IMR-90 (cell line): ENCODE data around the gene CEP68. TPM values are rescaled to one million over a fixed set of nuclear protein-coding genes. Genes with fewer than 3 reads are reported as not detected.

Experiments used
- ATAC-seq: fragments of 200-7000 bp; cut with Tn5 transposase; 2 replicates; pipeline ENCODE4 v1.9.1; 2020; ENCODE audit warnings: low read depth, mild to moderate bottlenecking, moderate library complexity
- BruUV-seq: library from RNA; stranded (reverse); fragments of 400-500 nt; replicated peaks from 2 replicates; lab custom pipeline; 2021; lab: Mats Ljungman, UMichigan
- CTCF ChIA-PET: fragments of 300-600 bp; formaldehyde crosslinking; extraction: SDS; loops from one replicate; lab custom pipeline; 2021; ENCODE audit warnings: antibody characterized with exemption; lab: Yijun Ruan, JAX
- POLR2A ChIA-PET: fragments of 300-600 bp; sonication (Branson Sonifier 250); formaldehyde crosslinking; loops from one replicate; lab custom pipeline; 2022; ENCODE audit warnings: antibody characterized with exemption; ENCODE audit not compliant: unreplicated experiment; lab: Charles Lee
- DNase-seq: peaks from one replicate; pipeline ENCODE4 v3.0.0; 2013
- H2AFZ ChIP-seq: replicated peaks from 2 replicates; pipeline ENCODE3; 2013; ENCODE audit warnings: low read length, mild to moderate bottlenecking; ENCODE audit not compliant: poor library complexity
- H2AK5ac ChIP-seq: 2 replicates; pipeline ENCODE4 v1.6.1; 2013; ENCODE audit warnings: low read depth, low read length, inconsistent platforms
- H2AK9ac ChIP-seq: replicated peaks from 2 replicates; pipeline ENCODE3; 2013; ENCODE audit warnings: mild to moderate bottlenecking, low read depth, low read length, moderate library complexity; ENCODE audit not compliant: poor library complexity
- H2BK120ac ChIP-seq: 2 replicates; pipeline ENCODE4 v1.6.1; 2013; ENCODE audit warnings: low read depth, low read length, inconsistent platforms
- H2BK15ac ChIP-seq: 3 replicates; pipeline ENCODE4 v1.6.1; 2013; ENCODE audit warnings: low read depth, low read length, inconsistent platforms
- H2BK20ac ChIP-seq: 2 replicates; pipeline ENCODE4 v1.6.1; 2013; ENCODE audit warnings: low read depth, mild to moderate bottlenecking, inconsistent platforms, low read length, moderate library complexity
- H2BK5ac ChIP-seq: 2 replicates; pipeline ENCODE4 v1.6.1; 2013; ENCODE audit warnings: mild to moderate bottlenecking, low read depth, low read length, inconsistent platforms; ENCODE audit not compliant: poor library complexity, severe bottlenecking
- H3K14ac ChIP-seq: replicated peaks from 2 replicates; pipeline ENCODE4 v1.6.1; 2013; ENCODE audit warnings: low read depth, low read length, inconsistent platforms
- H3K18ac ChIP-seq: 2 replicates; pipeline ENCODE4 v1.6.1; 2013; ENCODE audit warnings: low read depth, low read length, control low read depth
- H3K23ac ChIP-seq: 2 replicates; pipeline ENCODE4 v1.6.1; 2013; ENCODE audit warnings: low read depth, low read length, inconsistent platforms
- H3K27ac ChIP-seq: 2 replicates; pipeline ENCODE4 v1.5.1; 2013; ENCODE audit warnings: mild to moderate bottlenecking, control low read depth, low read length; ENCODE audit not compliant: insufficient read depth
- H3K27me3 ChIP-seq: 2 replicates; pipeline ENCODE4 v1.6.1; 2013; ENCODE audit warnings: low read length; ENCODE audit not compliant: control insufficient read depth, insufficient read depth
- H3K36me3 ChIP-seq: 2 replicates; pipeline ENCODE4 v1.6.1; 2013; ENCODE audit warnings: low read length, mixed read lengths; ENCODE audit not compliant: control insufficient read depth, insufficient read depth
- H3K4ac ChIP-seq: 2 replicates; pipeline ENCODE4 v1.6.1; 2013; ENCODE audit warnings: low read depth, low read length, inconsistent platforms
- H3K4me1 ChIP-seq: 2 replicates; pipeline ENCODE4 v1.6.1; 2013; ENCODE audit warnings: low read length, mixed read lengths; ENCODE audit not compliant: control insufficient read depth, insufficient read depth
- H3K4me2 ChIP-seq: 2 replicates; pipeline ENCODE4 v1.6.1; 2013; ENCODE audit warnings: low read depth, mild to moderate bottlenecking, control low read depth, low read length, moderate library complexity
- H3K4me3 ChIP-seq: 2 replicates; pipeline ENCODE4 v1.5.1; 2013; ENCODE audit warnings: low read depth, mild to moderate bottlenecking, control low read depth, low read length, moderate library complexity; ENCODE audit not compliant: insufficient read depth
- H3K56ac ChIP-seq: 2 replicates; pipeline ENCODE4 v1.6.1; 2013; ENCODE audit warnings: low read length, inconsistent platforms; ENCODE audit not compliant: insufficient read depth; ENCODE audit errors: extremely low read depth
- H3K79me1 ChIP-seq, 2 experiments: 2 replicates each; pipeline ENCODE4 v1.6.1; 2013; ENCODE audit warnings: low read length in 2 of 2, inconsistent platforms in 1 of 2, low read depth in 1 of 2
- H3K9ac ChIP-seq: 2 replicates; pipeline ENCODE4 v1.6.1; 2013; ENCODE audit warnings: low read depth, low read length, control low read depth
- H3K9me1 ChIP-seq: 2 replicates; pipeline ENCODE4 v1.6.1; 2013; ENCODE audit warnings: low read length, inconsistent platforms; ENCODE audit not compliant: insufficient read depth
- H3K9me3 ChIP-seq: 2 replicates; pipeline ENCODE4 v1.6.1; 2013; ENCODE audit warnings: low read length; ENCODE audit not compliant: control insufficient read depth, insufficient read depth
- H4K20me1 ChIP-seq: 2 replicates; pipeline ENCODE4 v1.6.1; 2013; ENCODE audit warnings: low read length, inconsistent platforms; ENCODE audit not compliant: insufficient read depth
- H4K5ac ChIP-seq: 2 replicates; pipeline ENCODE4 v1.6.1; 2013; ENCODE audit warnings: mild to moderate bottlenecking, low read depth, low read length, control low read depth
- H4K8ac ChIP-seq, 2 experiments: 2 replicates each; pipeline ENCODE4 v1.6.1; 2013; ENCODE audit warnings: low read depth in 2 of 2, low read length in 2 of 2, control low read depth in 1 of 2, inconsistent platforms in 1 of 2
- H4K91ac ChIP-seq: 2 replicates; pipeline ENCODE4 v1.6.1; 2013; ENCODE audit warnings: low read depth, low read length, inconsistent platforms; ENCODE audit not compliant: insufficient read depth
- BHLHE40 ChIP-seq: fragments of 150-350 bp; IDR thresholded peaks from 2 replicates; pipeline ENCODE4 v1.6.1; 2016; ENCODE audit warnings: mild to moderate bottlenecking, low read depth, low read length
- MXI1 ChIP-seq: IDR thresholded peaks from 2 replicates; pipeline ENCODE4 v1.6.1; 2012; ENCODE audit warnings: low read depth, mild to moderate bottlenecking, low read length, moderate library complexity, borderline replicate concordance
- WGBS, 2 experiments: methylation state at CpG; one replicate each; pipeline versions ENCODE4 v1.1.5 to v1.1.7; 2013; ENCODE audit warnings: missing lambda C conversion rate in 2 of 2; ENCODE audit not compliant: insufficient read length in 1 of 2; ENCODE audit errors: extremely low coverage in 2 of 2; 5-methylcytosine and 5-hydroxymethylcytosine counted together
- dilution Hi-C: fragments of 300-500 bp; cut with HindIII; formaldehyde crosslinking; loops from one replicate; pipeline ENCODE4 v1.14.3; 2018; ENCODE audit warnings: low sequenced_read_pairs; ENCODE audit not compliant: unreplicated experiment
- in situ Hi-C: fragments of 300-500 bp; cut with MboI; formaldehyde crosslinking; loops from 3 replicates; pipeline ENCODE4 v1.14.3; 2019; ENCODE audit warnings: low sequenced_read_pairs, inconsistent platforms, mixed read lengths
- intact Hi-C: fragments of 100-400 bp; cut with micrococcal nuclease; formaldehyde crosslinking; loops from 2 replicates; pipeline ENCODE4 v1.10.0; 2022
- polyA plus RNA-seq, 3 experiments: library from polyadenylated mRNA; depleted of rRNA; stranded (reverse); fragments of >200 nt; gene quantifications; 2 replicates each; pipeline ENCODE4 v1.2.3, GENCODE V29; 2012; ENCODE audit warnings: low replicate concordance in 1 of 3
- total RNA-seq: library from RNA; depleted of rRNA; stranded (reverse); fragments of >200 nt; gene quantifications from 2 replicates; pipeline ENCODE4 v1.2.3, GENCODE V29; 2012

Gene CEP68
- total and polyA plus RNA-seq, 2 of the 4 experiments (the other 2 are of a cell fraction), result 5.5 to 5.6 TPM

- ATAC-seq, result no peak
- no peaks in the 10 kb centered on the region for H4K20me1 ChIP-seq
- H2AK9ac ChIP-seq, result no peak overlapping the region
- H3K79me1 ChIP-seq, result no peaks in the 10 kb centered on the region
- H2AK5ac ChIP-seq, result no peak overlapping the region
- dilution Hi-C loops, result no loop called here
- H3K27ac ChIP-seq, result no peak overlapping the region
- no peak overlapping the region for H3K4ac ChIP-seq
- H3K18ac ChIP-seq, result no peak overlapping the region
- H3K4me3 ChIP-seq, result no peak overlapping the region
- H4K5ac ChIP-seq, result no peak overlapping the region
- intact Hi-C loops, result no loop called here
- 0 out of 2 replicates have a peak overlapping the region, but pooled peaks have one; percentile 6 for H3K14ac ChIP-seq
- no peak overlapping the region for H3K56ac ChIP-seq
- H3K27me3 ChIP-seq, result no peaks in the 10 kb centered on the region
- POLR2A ChIA-PET, result no interaction called here
- DNase-seq, result no peak
- H3K9me1 ChIP-seq, result peaks cover 10% of the 10 kb centered on the region; the same call in 1 of the 2 replicates
- H3K4me2 ChIP-seq, result no peak overlapping the region
- no CpG with 5 or more reads among the region's 8 CpGs for WGBS, 2 experiments
- CTCF ChIA-PET, result no interaction called here
- BruUV-seq, result no TSS peak
- in situ Hi-C loops, result loop anchor here (25.0 kb wide), 1 partner anchor 689 kb away; no protein-coding TSS in a partner anchor
- H2AFZ ChIP-seq, result no peak overlapping the region
- H2BK20ac ChIP-seq, result no peak overlapping the region; the same call in 1 of the 2 replicates
- peaks cover 9% of the 10 kb centered on the region; the same call in 1 of the 2 replicates for H3K36me3 ChIP-seq
- H3K23ac ChIP-seq, result no peak overlapping the region
- no peak overlapping the region for H3K9ac ChIP-seq
- H2BK5ac ChIP-seq, result no peak overlapping the region
- no peak for TF ChIP-seq MXI1
- TF ChIP-seq BHLHE40, result no peak
- H4K91ac ChIP-seq, result no peak overlapping the region
- H2BK15ac ChIP-seq, result no peak overlapping the region
- H4K8ac ChIP-seq, result no peak overlapping the region
- H3K4me1 ChIP-seq, result peaks cover 11% of the 10 kb centered on the region
- H2BK120ac ChIP-seq, result no peak overlapping the region
- no peaks in the 10 kb centered on the region for H3K9me3 ChIP-seq
Measured at GRCh38 chr2:65026154-65026553, 30.1 kb upstream of the CEP68 start.
